Measurements from ENCODE around the gene KCNQ2. TPM values are rescaled to one million over a fixed set of nuclear protein-coding genes. Genes with fewer than 3 reads are reported as not detected.

Gene KCNQ2
- total RNA-seq, 1 donor from 2014 or later = 157 TPM

DNA sequence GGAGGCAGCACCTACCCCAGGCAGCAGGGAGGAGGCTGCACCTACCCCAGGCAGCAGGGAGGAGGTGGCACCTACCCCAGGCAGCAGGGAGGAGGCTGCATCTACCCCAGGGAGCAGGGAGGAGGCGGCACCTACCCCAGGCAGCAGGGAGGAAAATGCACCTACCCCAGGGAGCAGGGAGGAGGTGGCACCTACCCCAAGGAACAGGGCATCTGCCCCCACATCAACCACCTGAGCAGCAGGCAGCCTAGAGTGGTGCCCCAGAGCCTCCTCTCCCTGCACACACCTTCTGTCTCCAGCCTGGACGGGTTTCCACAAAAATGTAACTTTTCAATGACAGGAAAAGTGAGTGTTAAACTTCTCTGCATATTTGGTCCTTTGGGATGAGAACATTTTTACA, 10.2 kb downstream of the KCNQ2 start:
- no peak for DNase-seq (ENCODE audit: low read depth, low spot score)
- Mint-ChIP-seq H3K36me3 (ENCODE audit: low read depth) (peaks cover 2% of the 10 kb centered on the region), H3K27ac (ENCODE audit: unreplicated experiment) (no peak overlapping the region), H3K9me3 (no peaks in the 10 kb centered on the region), H3K4me3 (no peak overlapping the region), H3K4me1 (peaks cover 27% of the 10 kb centered on the region), H3K27me3 (ENCODE audit: low read depth) (no peaks in the 10 kb centered on the region)
- TF ChIP-seq CTCF (conservative IDR thresholded peaks at IDR 0.05) = no peak

GRCh38 chr20:63461104-63461763, 11.2 kb downstream of the KCNQ2 start:
- H3K4me1 Mint-ChIP-seq = peaks cover 26% of the 10 kb centered on the region
- no peak for DNase-seq (ENCODE audit: low read depth, low spot score)
- no peaks in the 10 kb centered on the region for H3K27me3 Mint-ChIP-seq (ENCODE audit: low read depth)
- H3K9me3 Mint-ChIP-seq = no peaks in the 10 kb centered on the region
- no peak overlapping the region for H3K4me3 Mint-ChIP-seq
- H3K27ac Mint-ChIP-seq (ENCODE audit: unreplicated experiment) = no peak overlapping the region
- H3K36me3 Mint-ChIP-seq (ENCODE audit: low read depth) = no peaks in the 10 kb centered on the region
- no peak for TF ChIP-seq CTCF (conservative IDR thresholded peaks at IDR 0.05)

GRCh38 chr20:63459070-63459380, 13.4 kb downstream of the KCNQ2 start:
- no peaks in the 10 kb centered on the region for H3K36me3 Mint-ChIP-seq (ENCODE audit: low read depth)
- H3K9me3 Mint-ChIP-seq = no peaks in the 10 kb centered on the region
- no peak for DNase-seq (ENCODE audit: low read depth, low spot score)
- H3K4me3 Mint-ChIP-seq = no peak overlapping the region
- no peaks in the 10 kb centered on the region for H3K27me3 Mint-ChIP-seq (ENCODE audit: low read depth)
- peaks cover 26% of the 10 kb centered on the region for H3K4me1 Mint-ChIP-seq
- no peak for TF ChIP-seq CTCF (conservative IDR thresholded peaks at IDR 0.05)
- no peak overlapping the region for H3K27ac Mint-ChIP-seq (ENCODE audit: unreplicated experiment)

DNA sequence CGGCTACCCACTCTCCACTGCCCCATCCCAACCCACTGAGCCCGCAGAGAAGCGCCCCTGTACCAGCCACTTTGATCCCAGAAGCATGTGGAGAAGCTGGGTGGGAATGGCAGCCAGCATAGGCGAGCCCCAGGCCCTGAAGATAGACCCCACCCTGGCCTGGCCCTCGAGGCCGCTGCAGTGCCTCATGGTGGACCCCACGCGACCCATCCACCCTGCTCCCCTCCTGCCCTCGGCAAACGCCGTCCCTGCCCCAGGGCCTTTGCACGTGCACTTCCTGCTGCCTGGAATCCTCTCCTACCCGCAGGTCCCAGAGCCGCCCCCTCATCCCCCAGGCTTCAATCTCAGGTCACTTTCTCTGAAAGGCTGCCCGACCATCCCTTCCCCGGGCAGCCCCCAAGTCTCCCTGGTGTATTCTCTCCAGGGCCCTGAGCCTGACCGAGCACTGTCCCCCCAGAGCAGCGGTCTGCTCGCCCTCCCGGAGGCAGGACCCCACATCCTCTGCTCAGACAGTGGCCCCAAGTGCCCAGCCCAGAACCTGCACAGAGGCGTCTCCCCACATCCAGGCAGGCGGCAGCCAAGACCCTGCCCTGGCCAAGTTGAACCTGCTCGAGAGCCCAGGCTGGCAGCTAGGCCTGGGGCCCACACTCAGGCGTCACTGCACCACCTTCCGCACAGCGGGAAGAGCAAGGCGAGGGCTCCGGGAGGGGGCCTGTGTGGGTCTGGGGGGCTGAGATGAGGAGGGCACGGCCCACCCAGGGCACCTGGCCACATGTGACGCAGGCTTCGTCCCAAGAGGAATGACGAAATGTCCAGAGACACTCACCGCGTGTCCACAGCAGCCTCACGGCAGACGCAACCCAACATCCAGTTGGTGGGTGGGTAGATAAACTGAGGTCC, 14.0 kb downstream of the KCNQ2 start:
- H3K27me3 Mint-ChIP-seq (ENCODE audit: low read depth) = no peaks in the 10 kb centered on the region
- TF ChIP-seq CTCF (conservative IDR thresholded peaks at IDR 0.05) = no peak
- no peaks in the 10 kb centered on the region for H3K36me3 Mint-ChIP-seq (ENCODE audit: low read depth)
- no peak overlapping the region for H3K4me3 Mint-ChIP-seq
- no peak for DNase-seq (ENCODE audit: low read depth, low spot score)
- H3K27ac Mint-ChIP-seq (ENCODE audit: unreplicated experiment) = no peak overlapping the region
- H3K9me3 Mint-ChIP-seq = no peaks in the 10 kb centered on the region
- H3K4me1 Mint-ChIP-seq = peaks cover 26% of the 10 kb centered on the region

DNA sequence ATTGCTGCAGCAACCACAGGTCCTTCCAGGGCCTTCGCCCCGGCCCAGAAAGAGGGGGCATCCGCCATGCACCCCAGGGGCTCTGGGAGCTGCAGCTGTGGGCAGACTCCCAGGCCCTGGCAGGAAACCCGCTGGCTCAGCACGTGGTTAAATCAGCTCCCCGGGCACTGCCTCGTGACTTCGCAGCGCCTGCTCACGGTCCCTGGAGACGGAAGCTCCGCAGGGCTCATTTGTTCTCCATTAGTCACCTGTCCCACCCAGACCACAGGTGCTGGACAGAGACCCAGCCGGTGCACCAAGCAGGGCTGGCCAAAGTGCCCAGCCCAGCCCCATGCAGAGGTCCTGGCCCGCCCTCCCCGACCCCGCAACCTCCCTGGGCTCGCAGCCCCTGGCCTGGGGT, 14.7 kb downstream of the KCNQ2 start:
- Mint-ChIP-seq H3K4me1 (peaks cover 25% of the 10 kb centered on the region), H3K9me3 (no peaks in the 10 kb centered on the region), H3K27ac (ENCODE audit: unreplicated experiment) (no peak overlapping the region), H3K36me3 (ENCODE audit: low read depth) (no peaks in the 10 kb centered on the region), H3K27me3 (ENCODE audit: low read depth) (no peaks in the 10 kb centered on the region), H3K4me3 (no peak overlapping the region)
- no peak for DNase-seq (ENCODE audit: low read depth, low spot score)
- TF ChIP-seq CTCF (conservative IDR thresholded peaks at IDR 0.05) = no peak
